ENCODE measurements around the gene HOXA7.

DNA sequence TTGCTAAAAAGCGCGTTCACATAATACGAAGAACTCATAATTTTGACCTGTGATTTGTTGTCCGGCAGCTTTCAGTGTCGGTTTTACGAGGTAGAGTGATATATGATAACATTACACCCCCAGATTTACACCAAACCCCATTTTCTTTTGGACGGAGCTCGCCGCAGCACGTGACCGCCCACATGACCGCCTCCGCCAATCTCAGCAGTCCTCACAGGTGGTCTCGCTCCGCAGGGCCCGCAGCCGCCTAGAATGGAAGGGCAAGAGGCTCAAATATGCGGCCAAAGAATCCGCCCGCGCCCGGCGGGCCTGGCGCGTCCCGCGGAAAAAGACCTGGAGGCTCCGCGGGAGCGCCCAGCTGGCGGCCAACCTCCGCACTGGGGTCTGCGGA, at the start of gene HOXA7:
- TF ChIP-seq CTCF (IDR thresholded peaks at IDR 0.05) (no peak), POLR2A (IDR thresholded peaks at IDR 0.05) (no peak)
